Suprapubic skin (tissue), 4 donors: ENCODE measurements around the gene DPM2. TPM values are rescaled to one million over a fixed set of nuclear protein-coding genes. Genes with fewer than 3 reads are reported as not detected.

Experiments
- DNase-seq, 2 donors: peaks; one replicate each; pipeline ENCODE4 v3.0.0-alpha.2; 2019; ENCODE audit warnings: low spot score in 2 of 2
- H3K27ac ChIP-seq: fragments of 200-600 bp; sonication (generic); one replicate; pipeline ENCODE4 v1.5.1; 2019
- H3K27me3 ChIP-seq: fragments of 200-600 bp; sonication (generic); one replicate; pipeline ENCODE4 v1.5.1; 2019
- H3K36me3 ChIP-seq: fragments of 200-600 bp; sonication (generic); one replicate; pipeline ENCODE4 v1.5.1; 2019
- H3K4me1 ChIP-seq: fragments of 200-600 bp; sonication (generic); one replicate; pipeline ENCODE4 v1.5.1; 2019
- H3K4me3 ChIP-seq: fragments of 200-600 bp; sonication (generic); one replicate; pipeline ENCODE4 v1.5.1; 2019; ENCODE audit warnings: mild to moderate bottlenecking
- H3K9me3 ChIP-seq: fragments of 200-600 bp; sonication (generic); one replicate; pipeline ENCODE4 v1.5.1; 2019
- EP300 ChIP-seq: sonication (generic); formaldehyde crosslinking; IDR thresholded peaks from one replicate; pipeline ENCODE4 v1.6.1; 2017; ENCODE audit warnings: antibody characterized with exemption
- POLR2A ChIP-seq, 2 donors: fragments of 450-650 bp; IDR thresholded peaks; one replicate each; pipeline ENCODE4 v1.6.1; 2017; ENCODE audit warnings: antibody characterized with exemption in 2 of 2, mild to moderate bottlenecking in 2 of 2, moderate library complexity in 2 of 2
- POLR2AphosphoS5 ChIP-seq, 3 donors: sonication (generic); formaldehyde crosslinking; IDR thresholded peaks; one replicate each; pipeline ENCODE4 v1.6.1; 2017; ENCODE audit warnings: antibody characterized with exemption in 3 of 3
- WGBS: methylation state at CpG from one replicate; pipeline ENCODE4 v1.1.5; 2018; 5-methylcytosine and 5-hydroxymethylcytosine counted together
- total RNA-seq, 4 donors: library from RNA; depleted of rRNA; stranded (reverse); fragments of >200 nt; gene quantifications; one replicate each; pipeline ENCODE4 v1.1.0, GENCODE V29; 2016
- TF ChIP-seq, protein P1 (sequence below), 2 donors: fragments of 200-600 bp in 1 of 2; fragments of 450-650 bp in 1 of 2; sonication (generic) in 1 of 2; IDR thresholded peaks; one replicate each; pipeline ENCODE4 v1.5.1; 2016 to 2019; ENCODE audit warnings: antibody characterized with exemption in 2 of 2, mild to moderate bottlenecking in 1 of 2, moderate library complexity in 1 of 2

Gene DPM2
- total RNA-seq, 4 donors from 2014 or later, result 19.4 to 39.7 (median 30.6) TPM

DNA sequence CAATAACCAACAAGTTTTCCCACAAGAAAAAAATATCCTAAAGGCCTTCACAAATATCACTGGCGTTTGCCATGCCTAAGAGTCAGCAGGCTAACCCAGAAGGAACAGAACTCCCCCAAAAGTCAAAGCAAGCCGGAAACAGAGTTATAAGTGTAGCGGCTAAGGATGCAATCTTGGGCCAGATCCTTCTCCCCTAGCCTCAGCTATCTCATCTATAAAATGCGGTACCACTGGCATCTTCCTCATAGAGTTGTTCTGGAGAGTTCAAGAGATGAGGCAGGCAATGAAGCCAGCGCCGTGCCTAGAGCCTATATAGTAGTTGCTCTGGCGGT is 632 bp downstream of the DPM2 start:
- H3K27ac ChIP-seq, result no peak overlapping the region
- no peak for DNase-seq
- no peak for TF ChIP-seq POLR2A (IDR thresholded peaks at IDR 0.05)
- no peak for TF ChIP-seq POLR2AphosphoS5 (IDR thresholded peaks at IDR 0.05)
- TF ChIP-seq EP300, result no peak
- TF ChIP-seq, protein P1, sequence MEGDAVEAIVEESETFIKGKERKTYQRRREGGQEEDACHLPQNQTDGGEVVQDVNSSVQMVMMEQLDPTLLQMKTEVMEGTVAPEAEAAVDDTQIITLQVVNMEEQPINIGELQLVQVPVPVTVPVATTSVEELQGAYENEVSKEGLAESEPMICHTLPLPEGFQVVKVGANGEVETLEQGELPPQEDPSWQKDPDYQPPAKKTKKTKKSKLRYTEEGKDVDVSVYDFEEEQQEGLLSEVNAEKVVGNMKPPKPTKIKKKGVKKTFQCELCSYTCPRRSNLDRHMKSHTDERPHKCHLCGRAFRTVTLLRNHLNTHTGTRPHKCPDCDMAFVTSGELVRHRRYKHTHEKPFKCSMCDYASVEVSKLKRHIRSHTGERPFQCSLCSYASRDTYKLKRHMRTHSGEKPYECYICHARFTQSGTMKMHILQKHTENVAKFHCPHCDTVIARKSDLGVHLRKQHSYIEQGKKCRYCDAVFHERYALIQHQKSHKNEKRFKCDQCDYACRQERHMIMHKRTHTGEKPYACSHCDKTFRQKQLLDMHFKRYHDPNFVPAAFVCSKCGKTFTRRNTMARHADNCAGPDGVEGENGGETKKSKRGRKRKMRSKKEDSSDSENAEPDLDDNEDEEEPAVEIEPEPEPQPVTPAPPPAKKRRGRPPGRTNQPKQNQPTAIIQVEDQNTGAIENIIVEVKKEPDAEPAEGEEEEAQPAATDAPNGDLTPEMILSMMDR (IDR thresholded peaks at IDR 0.05), result no peak
- peak overlapping the region; percentile 81 for H3K4me3 ChIP-seq
- H3K9me3 ChIP-seq, result no peaks in the 10 kb centered on the region
- H3K4me1 ChIP-seq, result peaks cover 35% of the 10 kb centered on the region
- WGBS, result 4% methylated on average over 7 of the region's 7 CpGs
- peaks cover 16% of the 10 kb centered on the region for H3K36me3 ChIP-seq
- no peaks in the 10 kb centered on the region for H3K27me3 ChIP-seq

DNA sequence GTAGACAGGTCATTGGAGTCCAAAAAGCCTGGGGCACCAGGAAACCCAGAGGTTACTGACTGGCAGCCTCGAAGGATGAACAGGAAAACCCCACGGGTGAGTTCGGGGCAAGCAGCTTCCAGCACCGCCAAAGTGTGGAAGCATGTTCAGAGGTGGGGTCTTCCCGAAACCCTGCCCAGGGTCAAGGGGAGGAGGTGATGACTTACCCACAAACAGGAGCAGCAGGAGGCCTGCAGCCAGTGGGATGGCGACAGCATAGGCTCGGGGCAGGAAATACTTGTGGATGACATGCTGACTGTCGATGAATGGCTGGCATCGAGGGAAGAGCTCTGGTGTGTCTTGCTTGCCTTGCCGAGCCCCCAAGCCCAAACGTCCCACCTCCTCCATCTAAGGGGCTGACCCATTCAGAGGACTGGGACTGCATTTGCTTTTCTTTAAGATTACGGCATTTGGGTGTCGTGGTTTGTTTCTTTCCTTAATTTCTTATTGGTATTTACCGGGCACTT is 1.3 kb downstream of the DPM2 start:
- H3K4me3 ChIP-seq, result peak overlapping the region; percentile 81
- H3K9me3 ChIP-seq, result no peaks in the 10 kb centered on the region
- no peak for DNase-seq
- peaks cover 38% of the 10 kb centered on the region for H3K4me1 ChIP-seq
- peaks cover 10% of the 10 kb centered on the region for H3K36me3 ChIP-seq
- TF ChIP-seq, protein P1 (IDR thresholded peaks at IDR 0.05), result no peak
- TF ChIP-seq EP300 (no peak), POLR2AphosphoS5 (IDR thresholded peaks at IDR 0.05) (no peak), POLR2A (IDR thresholded peaks at IDR 0.05) (no peak)
- H3K27me3 ChIP-seq, result no peaks in the 10 kb centered on the region
- no peak overlapping the region for H3K27ac ChIP-seq
- WGBS, result 70% methylated on average over 14 of the region's 14 CpGs

DNA sequence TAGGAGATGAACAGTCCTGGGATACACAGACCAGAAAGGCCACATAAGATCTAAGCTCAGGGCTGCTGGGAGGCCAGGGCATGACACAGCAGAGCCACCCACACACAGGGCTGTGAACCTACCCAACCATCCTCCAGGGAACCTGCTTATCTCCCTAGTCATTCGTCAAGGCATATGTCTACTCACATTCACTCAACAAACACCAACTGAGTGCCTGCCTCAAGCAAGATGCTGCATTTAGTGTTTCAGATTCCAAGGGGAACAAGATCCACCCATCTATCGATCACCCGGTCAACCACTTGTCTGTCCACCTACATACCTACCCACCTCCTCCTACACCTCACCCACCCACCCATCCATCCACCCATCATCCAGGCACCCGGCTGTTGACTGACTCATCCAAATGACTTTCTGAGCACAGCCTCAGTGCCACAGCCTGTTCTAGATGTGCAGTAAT is 1.9 kb downstream of the DPM2 start:
- peaks cover 44% of the 10 kb centered on the region for H3K4me1 ChIP-seq
- no peak overlapping the region for H3K27ac ChIP-seq
- no peaks in the 10 kb centered on the region for H3K27me3 ChIP-seq
- H3K36me3 ChIP-seq, result peaks cover 10% of the 10 kb centered on the region
- H3K9me3 ChIP-seq, result no peaks in the 10 kb centered on the region
- no peak for DNase-seq
- WGBS, result 67% methylated on average over 4 of the region's 4 CpGs
- TF ChIP-seq EP300 (no peak), POLR2A (IDR thresholded peaks at IDR 0.05) (no peak), POLR2AphosphoS5 (IDR thresholded peaks at IDR 0.05) (no peak)
- TF ChIP-seq, protein P1 (IDR thresholded peaks at IDR 0.05), result no peak
- no peak overlapping the region for H3K4me3 ChIP-seq

DNA sequence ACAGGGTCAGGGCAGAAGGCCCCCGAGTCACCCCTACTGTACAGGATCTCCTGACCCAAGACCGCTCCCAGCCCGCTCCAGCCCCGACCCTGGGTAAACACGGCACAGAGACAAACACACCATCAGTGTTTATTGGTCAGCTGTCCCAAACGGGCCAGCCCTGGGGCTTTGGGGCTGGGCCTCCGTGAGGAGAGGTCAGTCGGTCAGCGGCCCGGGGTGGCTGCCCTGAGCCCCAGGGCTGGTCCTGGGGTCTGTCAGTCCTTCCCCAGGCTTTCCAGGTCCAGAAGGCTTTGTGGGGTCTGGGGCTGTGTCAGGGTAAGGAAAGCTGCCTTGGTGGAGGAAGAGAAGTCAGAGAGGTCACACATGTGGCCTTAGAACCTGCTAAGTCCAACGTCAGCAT is 2.7 kb downstream of the DPM2 start:
- 77% methylated on average over 8 of the region's 11 CpGs for WGBS
- no peak for DNase-seq
- TF ChIP-seq POLR2AphosphoS5 (IDR thresholded peaks at IDR 0.05) (no peak), EP300 (no peak), POLR2A (IDR thresholded peaks at IDR 0.05) (no peak)
- TF ChIP-seq, protein P1 (IDR thresholded peaks at IDR 0.05), result no peak
- H3K36me3 ChIP-seq, result peaks cover 7% of the 10 kb centered on the region
- peaks cover 52% of the 10 kb centered on the region for H3K4me1 ChIP-seq
- H3K4me3 ChIP-seq, result no peak overlapping the region
- H3K9me3 ChIP-seq, result no peaks in the 10 kb centered on the region
- no peaks in the 10 kb centered on the region for H3K27me3 ChIP-seq
- no peak overlapping the region for H3K27ac ChIP-seq

DNA sequence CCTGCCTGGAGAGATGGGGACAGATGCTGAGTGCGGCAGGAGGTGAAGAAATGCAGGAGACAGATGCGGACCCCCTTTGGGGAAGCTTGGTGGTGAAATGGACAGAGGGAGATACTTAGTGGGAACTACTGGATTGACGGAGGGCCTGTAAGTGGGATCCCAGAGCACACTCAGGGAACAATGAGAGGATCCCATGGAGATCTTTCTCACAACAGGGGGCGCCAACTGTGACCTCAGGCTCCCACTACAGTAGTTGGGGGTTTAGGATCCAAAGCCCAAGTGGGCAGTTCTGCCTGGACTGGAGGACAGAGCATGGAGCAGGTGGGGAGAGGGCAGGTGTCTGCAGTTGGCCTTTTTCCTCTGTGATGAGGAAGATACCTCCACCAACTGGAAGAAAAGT is 3.4 kb downstream of the DPM2 start:
- peaks cover 59% of the 10 kb centered on the region for H3K4me1 ChIP-seq
- H3K4me3 ChIP-seq, result no peak overlapping the region
- DNase-seq, result no peak
- H3K27ac ChIP-seq, result no peak overlapping the region
- no peaks in the 10 kb centered on the region for H3K27me3 ChIP-seq
- 83% methylated on average over 4 of the region's 4 CpGs for WGBS
- H3K9me3 ChIP-seq, result no peaks in the 10 kb centered on the region
- peaks cover 5% of the 10 kb centered on the region for H3K36me3 ChIP-seq
- TF ChIP-seq, protein P1 (IDR thresholded peaks at IDR 0.05), result no peak
- no peak for TF ChIP-seq EP300
- TF ChIP-seq POLR2AphosphoS5 (IDR thresholded peaks at IDR 0.05), result no peak
- no peak for TF ChIP-seq POLR2A (IDR thresholded peaks at IDR 0.05)
